Chondrocyte (in vitro differentiated cells): ENCODE data around the gene NEK5. TPM values are rescaled to one million over a fixed set of nuclear protein-coding genes. Genes with fewer than 3 reads are reported as not detected.

Experiments
- DNase-seq: peaks from one replicate; pipeline ENCODE4 v3.0.0; 2021; ENCODE audit warnings: mixed read lengths, low spot score
- H3K27ac Mint-ChIP-seq: one replicate; pipeline ENCODE4 v1.8.0; 2021; ENCODE audit warnings: mild to moderate bottlenecking, moderate library complexity, mixed read lengths; ENCODE audit not compliant: unreplicated experiment
- H3K27me3 Mint-ChIP-seq: 2 replicates; pipeline ENCODE4 v1.8.0; 2021; ENCODE audit warnings: low read depth, mixed read lengths
- H3K36me3 Mint-ChIP-seq: 2 replicates; pipeline ENCODE4 v1.8.0; 2021; ENCODE audit warnings: low read depth, mixed read lengths
- H3K4me1 Mint-ChIP-seq: 2 replicates; pipeline ENCODE4 v1.8.0; 2021; ENCODE audit warnings: low read depth, mild to moderate bottlenecking, mixed read lengths
- H3K4me3 Mint-ChIP-seq: one replicate; pipeline ENCODE4 v1.8.0; 2021; ENCODE audit warnings: mild to moderate bottlenecking, moderate library complexity, mixed read lengths; ENCODE audit not compliant: unreplicated experiment
- H3K9me3 Mint-ChIP-seq: 2 replicates; pipeline ENCODE4 v1.8.0; 2021; ENCODE audit warnings: low read depth, mixed read lengths
- total RNA-seq: library from RNA; stranded (reverse); gene quantifications from 3 replicates; pipeline ENCODE4 v1.2.1, GENCODE V29; 2021
- TF ChIP-seq, protein P1 (sequence below): fragments of 200-600 bp; sonication (generic); IDR thresholded peaks from 2 replicates; pipeline ENCODE4 v1.5.0; 2021; ENCODE audit warnings: antibody characterized with exemption, mild to moderate bottlenecking, moderate library complexity

Gene NEK5
- total RNA-seq, 1 donor from 2014 or later: 0.40 TPM

GRCh38 chr13:52160506-52160905 lies 31.6 kb upstream of the NEK5 start:
- Mint-ChIP-seq H3K36me3 (no peaks in the 10 kb centered on the region), H3K27ac (no peak overlapping the region), H3K27me3 (no peaks in the 10 kb centered on the region), H3K9me3 (no peaks in the 10 kb centered on the region), H3K4me3 (no peak overlapping the region), H3K4me1 (peaks cover 46% of the 10 kb centered on the region)
- TF ChIP-seq, protein P1, sequence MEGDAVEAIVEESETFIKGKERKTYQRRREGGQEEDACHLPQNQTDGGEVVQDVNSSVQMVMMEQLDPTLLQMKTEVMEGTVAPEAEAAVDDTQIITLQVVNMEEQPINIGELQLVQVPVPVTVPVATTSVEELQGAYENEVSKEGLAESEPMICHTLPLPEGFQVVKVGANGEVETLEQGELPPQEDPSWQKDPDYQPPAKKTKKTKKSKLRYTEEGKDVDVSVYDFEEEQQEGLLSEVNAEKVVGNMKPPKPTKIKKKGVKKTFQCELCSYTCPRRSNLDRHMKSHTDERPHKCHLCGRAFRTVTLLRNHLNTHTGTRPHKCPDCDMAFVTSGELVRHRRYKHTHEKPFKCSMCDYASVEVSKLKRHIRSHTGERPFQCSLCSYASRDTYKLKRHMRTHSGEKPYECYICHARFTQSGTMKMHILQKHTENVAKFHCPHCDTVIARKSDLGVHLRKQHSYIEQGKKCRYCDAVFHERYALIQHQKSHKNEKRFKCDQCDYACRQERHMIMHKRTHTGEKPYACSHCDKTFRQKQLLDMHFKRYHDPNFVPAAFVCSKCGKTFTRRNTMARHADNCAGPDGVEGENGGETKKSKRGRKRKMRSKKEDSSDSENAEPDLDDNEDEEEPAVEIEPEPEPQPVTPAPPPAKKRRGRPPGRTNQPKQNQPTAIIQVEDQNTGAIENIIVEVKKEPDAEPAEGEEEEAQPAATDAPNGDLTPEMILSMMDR: no peak
- no peak for DNase-seq

DNA sequence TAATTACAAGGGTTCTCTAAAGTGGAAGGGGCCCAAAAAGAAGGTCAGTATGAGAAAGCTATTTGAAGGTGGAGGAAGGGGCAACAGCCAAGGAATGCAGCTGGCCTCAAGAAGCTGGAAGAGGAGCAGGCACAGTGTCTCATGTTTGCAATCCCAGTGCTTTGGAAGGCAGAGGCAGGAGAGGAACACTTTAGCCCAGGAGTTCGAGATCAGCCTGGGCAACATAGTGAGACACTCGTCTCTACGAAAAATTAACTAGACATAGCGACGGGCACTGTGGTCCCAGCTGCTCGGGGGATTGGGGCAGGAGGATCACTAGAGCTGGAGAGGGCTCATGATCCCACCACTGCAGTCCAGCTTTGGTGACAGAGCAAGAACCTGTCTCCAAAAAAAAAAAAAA lies 31.2 kb upstream of the NEK5 start:
- TF ChIP-seq, protein P1: no peak
- Mint-ChIP-seq H3K4me1 (peaks cover 46% of the 10 kb centered on the region), H3K36me3 (no peaks in the 10 kb centered on the region), H3K4me3 (peak overlapping the region; percentile 84), H3K27me3 (no peaks in the 10 kb centered on the region), H3K9me3 (no peaks in the 10 kb centered on the region), H3K27ac (peak overlapping the region; percentile 74)
- DNase-seq: no peak

DNA sequence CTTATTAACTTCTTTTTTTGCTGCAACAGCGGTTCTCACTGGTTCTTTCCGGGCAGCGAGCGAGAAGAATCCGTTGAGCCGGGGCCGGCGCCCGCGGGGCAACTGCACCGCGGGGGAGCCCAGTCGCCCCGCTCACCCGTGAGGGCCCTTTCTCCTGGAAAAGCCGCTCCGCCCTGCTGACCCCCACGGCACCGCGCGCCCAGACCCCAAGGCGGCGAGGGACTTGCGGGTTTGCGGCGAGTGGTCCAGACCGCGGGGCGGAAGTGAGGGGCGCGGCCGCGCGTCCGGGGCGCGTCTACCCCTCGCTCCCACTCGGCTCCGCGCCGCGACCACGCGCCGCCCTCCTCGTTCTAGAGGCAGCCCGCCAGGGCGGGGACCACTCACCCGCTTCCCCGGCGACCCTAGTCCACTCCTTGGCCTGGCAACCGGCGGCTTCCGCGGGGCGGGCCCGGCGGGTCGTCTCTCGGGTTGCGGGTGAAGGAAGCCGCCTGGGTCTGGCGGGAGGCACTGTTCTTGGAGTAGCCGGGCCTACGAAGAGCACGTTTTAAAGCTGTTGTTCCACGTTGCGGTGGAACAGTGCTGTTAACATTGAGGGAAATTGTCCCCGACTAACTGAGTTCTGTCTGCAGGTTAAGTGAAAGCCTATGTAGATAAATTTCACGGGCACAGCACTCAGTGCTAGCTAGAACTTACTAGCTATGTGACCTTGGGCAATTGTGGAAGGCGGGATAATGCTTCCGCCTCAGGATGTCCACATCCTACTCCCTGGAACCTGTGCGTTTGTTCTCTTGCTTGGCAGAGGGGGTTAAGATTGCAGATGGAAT lies 30.5 kb upstream of the NEK5 start, which contains the start of gene NEK3:
Gene NEK3 (minus strand): TSS at position 439 of the 824 bp plus-strand sequence. CDS start 3,406 bp downstream, outside the sequence.
- H3K36me3 Mint-ChIP-seq: no peaks in the 10 kb centered on the region
- no peak for DNase-seq
- peak within 1 kb of the TSS; percentile 93 for H3K27ac Mint-ChIP-seq
- peaks cover 46% of the 10 kb centered on the region for H3K4me1 Mint-ChIP-seq
- TF ChIP-seq, protein P1: peak; percentile 27
- H3K4me3 Mint-ChIP-seq: peak within 1 kb of the TSS; percentile 84
- no peaks in the 10 kb centered on the region for H3K9me3 Mint-ChIP-seq
- H3K27me3 Mint-ChIP-seq: no peaks in the 10 kb centered on the region

DNA sequence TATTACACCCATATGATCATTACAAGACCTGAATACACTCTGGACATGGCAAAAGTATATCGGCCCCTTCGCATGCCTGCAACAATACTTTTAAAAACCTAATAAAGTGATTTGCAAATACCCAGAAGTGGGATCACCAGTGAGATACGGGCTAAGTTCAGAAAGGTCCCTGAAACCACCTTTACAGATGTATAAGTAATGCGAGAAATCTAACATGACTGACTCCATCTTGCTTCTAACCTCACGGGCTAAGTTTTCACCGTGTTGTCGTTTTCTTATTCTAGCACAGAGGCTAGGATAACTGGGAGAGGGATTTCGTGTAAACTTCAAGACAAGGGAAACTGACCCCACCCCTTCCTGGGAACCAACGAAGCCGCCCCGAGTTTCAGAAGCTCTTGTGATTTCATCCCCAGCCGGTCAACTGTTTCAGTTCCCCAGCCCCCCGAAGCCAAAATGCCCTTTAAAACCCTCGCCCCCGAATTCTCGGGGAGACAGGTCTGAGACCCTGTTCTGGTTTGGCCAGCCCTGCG lies 29.8 kb upstream of the NEK5 start:
- peak overlapping the region; percentile 84 for H3K4me3 Mint-ChIP-seq
- no peaks in the 10 kb centered on the region for H3K9me3 Mint-ChIP-seq
- H3K27me3 Mint-ChIP-seq: no peaks in the 10 kb centered on the region
- TF ChIP-seq, protein P1: no peak
- peak overlapping the region; percentile 93 for H3K27ac Mint-ChIP-seq
- no peak for DNase-seq
- peaks cover 43% of the 10 kb centered on the region for H3K4me1 Mint-ChIP-seq
- H3K36me3 Mint-ChIP-seq: no peaks in the 10 kb centered on the region

DNA sequence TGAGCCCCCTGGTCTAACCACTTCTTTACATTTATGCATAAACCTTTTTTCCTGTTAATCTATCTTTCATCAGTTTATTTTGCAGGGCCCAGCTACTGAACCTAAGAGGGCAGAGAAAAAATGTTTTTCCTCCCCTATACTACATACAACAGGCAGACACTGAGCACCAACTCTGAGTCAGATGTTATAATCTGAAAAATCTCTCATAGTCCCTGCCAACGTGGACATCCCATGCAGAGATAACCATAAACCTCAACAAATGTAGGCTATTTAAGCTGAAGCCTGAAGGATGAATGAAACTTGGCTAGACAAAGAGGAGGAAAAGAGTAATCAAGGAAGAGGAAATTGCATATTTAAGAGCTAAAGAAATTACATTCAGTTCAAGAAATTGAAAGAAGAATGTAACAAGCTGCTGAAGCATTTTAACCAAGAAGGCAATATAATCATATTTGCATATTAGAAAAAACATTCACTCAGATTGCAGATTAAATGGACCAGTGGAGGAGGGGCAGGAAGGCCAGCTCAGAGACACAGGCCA lies 27.9 kb upstream of the NEK5 start:
- DNase-seq: no peak
- H3K4me1 Mint-ChIP-seq: peaks cover 27% of the 10 kb centered on the region
- no peak overlapping the region for H3K27ac Mint-ChIP-seq
- no peaks in the 10 kb centered on the region for H3K9me3 Mint-ChIP-seq
- H3K27me3 Mint-ChIP-seq: no peaks in the 10 kb centered on the region
- no peak overlapping the region for H3K4me3 Mint-ChIP-seq
- TF ChIP-seq, protein P1: no peak
- H3K36me3 Mint-ChIP-seq: no peaks in the 10 kb centered on the region
